ENCODE measurements around the gene SLC4A4. TPM values are rescaled to one million over a fixed set of nuclear protein-coding genes. Genes with fewer than 3 reads are reported as not detected.

SLC4A4 gene
- total and polyA plus RNA-seq, 2 of the 13 experiments (the other 11 are each of a cell fraction or from before 2014, with no cell fraction given) = 0.01 TPM; not detected in 1

GRCh38 chr4:71607780-71608677 is 269.2 kb downstream of the SLC4A4 start (continued):
- TF ChIP-seq RXRB (CRISPR knock-in tag; IDR thresholded peaks at IDR 0.05; ENCODE audit: borderline replicate concordance) = peak; percentile 80

GRCh38 chr4:71608678-71609071 is 269.9 kb downstream of the SLC4A4 start:
- ATAC-seq (no peak; the same call in 2 of the 3 replicates), DNase-seq (ENCODE audit: low spot score) (no peak), FAIRE-seq (no peak)
- Histone ChIP-seq H2AFZ (ENCODE audit: low read length) (no peak overlapping the region), H3K36me3 (replicated peaks in 1 of 2; ENCODE audit: control insufficient read depth in 1 of 2, insufficient read depth in 2 of 2, low read length in 2 of 2) (no peaks in the 10 kb centered on the region), H3K9me3 (ENCODE audit: low read length) (no peaks in the 10 kb centered on the region), H3K27me3 (ENCODE audit: control insufficient read depth in 1 of 2, insufficient read depth in 2 of 2, low read length in 2 of 2) (no peaks in the 10 kb centered on the region), H3K79me2 (ENCODE audit: insufficient read depth, low read length) (no peaks in the 10 kb centered on the region), H3K4me1 (ENCODE audit: insufficient read depth, low read length) (peaks cover 20% of the 10 kb centered on the region), H3K4me3 (replicated peaks in 1 of 3; ENCODE audit: insufficient read depth in 1 of 3, low read depth in 2 of 3, low read length in 3 of 3) (no peak overlapping the region), H3K9ac (ENCODE audit: insufficient read depth, low read depth, low read length) (no peak overlapping the region), H3K27ac (ENCODE audit: extremely low read length, insufficient read depth, low read length) (no peak overlapping the region), H4K20me1 (ENCODE audit: insufficient read depth, low read length) (no peaks in the 10 kb centered on the region), H3K4me2 (ENCODE audit: low read depth, low read length) (peak overlapping the region; percentile 23; the same call in 1 of the 2 replicates)
- in situ Hi-C loops (cut with HindIII; ENCODE audit: extremely low pct_ligation_motif_present, low pct_unique_long_range_greater_than_20kb) (no loop called here), intact Hi-C loops (cut with micrococcal nuclease; ENCODE audit: unreplicated experiment) (no loop called here)
- TF ChIP-seq CREM (IDR thresholded peaks at IDR 0.05) = 0 out of 2 replicates have a peak, but pooled peaks have one; percentile 7
- no peak for TF ChIP-seq CREM (CRISPR knock-in tag; IDR thresholded peaks at IDR 0.05)
- TF ChIP-seq ZMYM3 (CRISPR knock-in tag; IDR thresholded peaks at IDR 0.05) = no peak
- no TSS peak for BruUV-seq (replicated peaks)
- ChIA-PET CTCF (ENCODE audit: low intra/inter-chr PET ratio, low total read pairs) (no interaction called here), POLR2A (no interaction called here)
- WGBS (ENCODE audit: low lambda C conversion rate) = 3% methylated on average over 2 of the region's 2 CpGs

- Histone ChIP-seq H3K4me3 (replicated peaks in 1 of 3; ENCODE audit: insufficient read depth in 1 of 3, low read depth in 2 of 3, low read length in 3 of 3) (no peak overlapping the region), H3K9me3 (ENCODE audit: low read length) (no peaks in the 10 kb centered on the region), H2AFZ (ENCODE audit: low read length) (no peak overlapping the region), H3K27ac (ENCODE audit: extremely low read length, insufficient read depth, low read length) (no peak overlapping the region), H3K4me2 (ENCODE audit: low read depth, low read length) (no peak overlapping the region), H3K27me3 (ENCODE audit: control insufficient read depth in 1 of 2, insufficient read depth in 2 of 2, low read length in 2 of 2) (no peaks in the 10 kb centered on the region), H3K9ac (ENCODE audit: insufficient read depth, low read depth, low read length) (no peak overlapping the region), H3K36me3 (replicated peaks in 1 of 2; ENCODE audit: control insufficient read depth in 1 of 2, insufficient read depth in 2 of 2, low read length in 2 of 2) (no peaks in the 10 kb centered on the region), H4K20me1 (ENCODE audit: insufficient read depth, low read length) (no peaks in the 10 kb centered on the region), H3K79me2 (ENCODE audit: insufficient read depth, low read length) (no peaks in the 10 kb centered on the region), H3K4me1 (ENCODE audit: insufficient read depth, low read length) (peaks cover 20% of the 10 kb centered on the region)
- DNase-seq (ENCODE audit: low spot score) (no peak), FAIRE-seq (no peak), ATAC-seq (no peak)
- CTCF ChIA-PET (ENCODE audit: low intra/inter-chr PET ratio, low total read pairs) = no interaction called here
- POLR2A ChIA-PET = no interaction called here
- 92% methylated on average over 2 of the region's 2 CpGs for WGBS (ENCODE audit: low lambda C conversion rate)
- TF ChIP-seq SRF (IDR thresholded peaks at IDR 0.05; ENCODE audit: low read depth, low read length) (no peak), ZNF788 (CRISPR knock-in tag; IDR thresholded peaks at IDR 0.05; ENCODE audit: borderline replicate concordance) (no peak), NCOA5 (CRISPR knock-in tag; IDR thresholded peaks at IDR 0.05) (no peak), CEBPB (IDR thresholded peaks at IDR 0.05; ENCODE audit: borderline replicate concordance, low read depth, low read length) (0 out of 2 replicates have a peak, but pooled peaks have one; percentile 2), ZZZ3 (CRISPR knock-in tag; IDR thresholded peaks at IDR 0.05; ENCODE audit: borderline replicate concordance) (no peak), RFX5 (IDR thresholded peaks at IDR 0.05; ENCODE audit: low read depth, low read length) (no peak), SMAD1 (CRISPR knock-in tag; IDR thresholded peaks at IDR 0.05; ENCODE audit: borderline replicate concordance, low read depth) (no peak), CC2D1A (CRISPR knock-in tag; IDR thresholded peaks at IDR 0.05) (no peak)
- no TSS peak for BruUV-seq (replicated peaks)
- intact Hi-C loops (cut with micrococcal nuclease; ENCODE audit: unreplicated experiment) (no loop called here), in situ Hi-C loops (cut with HindIII; ENCODE audit: extremely low pct_ligation_motif_present, low pct_unique_long_range_greater_than_20kb) (no loop called here)
Measured at GRCh38 chr4:71609167-71609566, 270.3 kb downstream of the SLC4A4 start.

Data from HepG2 (cell line).